ENCODE measurements around the gene POLQ. TPM values are rescaled to one million over a fixed set of nuclear protein-coding genes. Genes with fewer than 3 reads are reported as not detected.

POLQ gene
- total and polyA plus RNA-seq, 2 of the 4 experiments (the other 2 are of a cell fraction) = 1.8 to 5.0 TPM

DNA sequence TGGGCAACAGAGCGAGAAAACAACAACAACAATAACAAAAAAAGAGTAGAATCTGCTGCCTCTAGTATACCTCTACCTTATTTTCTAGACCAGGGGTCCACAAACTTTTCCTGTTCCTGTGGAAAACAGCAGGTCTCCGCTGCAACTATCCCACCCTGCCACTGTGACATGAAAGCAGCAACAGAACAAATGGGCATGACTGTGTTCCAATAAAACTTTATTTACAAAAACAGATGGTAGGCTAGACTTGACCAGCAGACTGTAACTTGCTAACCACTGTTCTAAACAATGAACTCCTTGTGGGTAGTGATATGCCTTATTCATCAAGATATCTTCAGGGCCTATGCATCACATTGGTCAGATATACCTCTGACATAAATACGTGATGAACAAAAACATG is 25.3 kb downstream of the POLQ start:
- ChIA-PET POLR2A (ENCODE audit: unreplicated experiment) (no interaction called here), CTCF (no interaction called here)
- H3K27ac ChIP-seq (ENCODE audit: insufficient read depth, low read length) = no peak overlapping the region
- H2AFZ ChIP-seq (replicated peaks; ENCODE audit: low read length, poor library complexity) = no peak overlapping the region
- H3K18ac ChIP-seq (ENCODE audit: low read depth, low read length) = no peak overlapping the region
- no peak overlapping the region for H3K56ac ChIP-seq (ENCODE audit: extremely low read depth, insufficient read depth, low read length)
- no peak overlapping the region for H2AK5ac ChIP-seq (ENCODE audit: low read depth, low read length)
- peaks cover 1% of the 10 kb centered on the region; the same call in 1 of the 2 replicates for H3K36me3 ChIP-seq (ENCODE audit: control insufficient read depth, insufficient read depth, low read length)
- H3K4ac ChIP-seq (ENCODE audit: low read depth, low read length) = no peak overlapping the region
- no CpG with 5 or more reads among the region's 3 CpGs for WGBS, 2 experiments (ENCODE audit: extremely low coverage in 2 of 2, insufficient read length in 1 of 2)
- H3K27me3 ChIP-seq (ENCODE audit: control insufficient read depth, insufficient read depth, low read length) = no peaks in the 10 kb centered on the region
- H2BK15ac ChIP-seq (ENCODE audit: low read depth, low read length) = no peak overlapping the region
- intact Hi-C loops (cut with micrococcal nuclease) (no loop called here), in situ Hi-C loops (cut with MboI; ENCODE audit: low sequenced_read_pairs) (loop anchor here (25.0 kb wide), 1 partner anchor 108 kb away; no protein-coding TSS in a partner anchor), dilution Hi-C loops (cut with HindIII; ENCODE audit: low sequenced_read_pairs, unreplicated experiment) (no loop called here)
- no peak overlapping the region for H2AK9ac ChIP-seq (replicated peaks; ENCODE audit: low read depth, low read length, poor library complexity)
- H4K20me1 ChIP-seq (ENCODE audit: insufficient read depth, low read length) = no peaks in the 10 kb centered on the region
- H4K91ac ChIP-seq (ENCODE audit: insufficient read depth, low read depth, low read length) = no peak overlapping the region
- H3K9ac ChIP-seq (ENCODE audit: low read depth, low read length) = no peak overlapping the region
- no peaks in the 10 kb centered on the region for H3K9me1 ChIP-seq (ENCODE audit: insufficient read depth, low read length)
- TF ChIP-seq POLR2A (IDR thresholded peaks at IDR 0.05; ENCODE audit: low read depth, low read length) = no peak
- no peak for TF ChIP-seq CHD1 (IDR thresholded peaks at IDR 0.05; ENCODE audit: low read depth, low read length)
- no peaks in the 10 kb centered on the region for H3K9me3 ChIP-seq (ENCODE audit: control insufficient read depth, insufficient read depth, low read length)
- peaks cover 0 to 4% of the 10 kb centered on the region in 2 experiments; a peak in 2 of 4 replicates for H3K79me1 ChIP-seq (ENCODE audit: low read depth in 1 of 2, low read length in 2 of 2)
- no peaks in the 10 kb centered on the region; the same call in 1 of the 2 replicates for H3K4me1 ChIP-seq (ENCODE audit: control insufficient read depth, insufficient read depth, low read length)
- H3K4me3 ChIP-seq (ENCODE audit: insufficient read depth, low read depth, low read length) = no peak overlapping the region
- no peak overlapping the region for H2BK120ac ChIP-seq (ENCODE audit: low read depth, low read length)
- no peak overlapping the region for H4K5ac ChIP-seq (ENCODE audit: low read depth, low read length)
- BruUV-seq (replicated peaks) = no TSS peak
- no peak overlapping the region for H2BK5ac ChIP-seq (ENCODE audit: low read depth, low read length, poor library complexity, severe bottlenecking)
- no peak overlapping the region for H3K4me2 ChIP-seq (ENCODE audit: low read depth, low read length)
- no peak overlapping the region for H3K14ac ChIP-seq (replicated peaks; ENCODE audit: low read depth, low read length)
- no peak overlapping the region for H4K8ac ChIP-seq (ENCODE audit: low read depth in 2 of 2, low read length in 2 of 2)
- ATAC-seq (ENCODE audit: low read depth) = no peak
- no peak for DNase-seq
- no peak overlapping the region for H3K23ac ChIP-seq (ENCODE audit: low read depth, low read length)
- no peak overlapping the region for H2BK20ac ChIP-seq (ENCODE audit: low read depth, low read length)

Measured in IMR-90 (cell line).